B cell (primary cell): ENCODE data around the gene HLCS. TPM values are rescaled to one million over a fixed set of nuclear protein-coding genes. Genes with fewer than 3 reads are reported as not detected.

Source experiments
- ATAC-seq: fragments of 200-7000 bp; cut with Tn5 transposase; one replicate; pipeline ENCODE4 v1.10.0; 2021; ENCODE audit warnings: low read depth, mild to moderate bottlenecking, moderate number of reproducible peaks, moderate library complexity
- CTCF ChIA-PET: fragments of 350-600 bp; sonication (Branson Sonifier 250); formaldehyde crosslinking; loops from one replicate; lab custom pipeline; 2021; ENCODE audit warnings: antibody characterized with exemption, inconsistent platforms; lab: Charles Lee
- POLR2A ChIA-PET: fragments of 350-600 bp; sonication (Branson Sonifier 250); formaldehyde crosslinking; loops from one replicate; lab custom pipeline; 2021; ENCODE audit warnings: antibody characterized with exemption; lab: Charles Lee
- DNase-seq: peaks from one replicate; pipeline ENCODE4 v3.0.0; 2013
- H2AFZ ChIP-seq: 2 replicates; pipeline ENCODE4 v1.6.1; 2012; ENCODE audit warnings: mild to moderate bottlenecking, low read depth, low read length; ENCODE audit not compliant: insufficient read depth, poor library complexity, severe bottlenecking
- H3K27ac ChIP-seq, 2 donors: 1 replicate in 1 of 2; 2 replicates in 1 of 2; pipeline ENCODE4 v1.5.1; 2012 to 2013; ENCODE audit warnings: low read length in 2 of 2, mild to moderate bottlenecking in 2 of 2, moderate library complexity in 1 of 2
- H3K27me3 ChIP-seq, 4 experiments: fragments of 200-600 bp in 1 of 4; sonication (generic) in 1 of 4; replicated peaks in 1 of 4; 1 replicate in 2 of 4; 2 replicates in 2 of 4; pipeline versions ENCODE4 v1.6.1 to v1.7.0; 2013 to 2016; ENCODE audit warnings: low read length in 3 of 4, mild to moderate bottlenecking in 2 of 4, mixed read lengths in 1 of 4, moderate library complexity in 1 of 4; ENCODE audit not compliant: insufficient read depth in 4 of 4, control insufficient read depth in 3 of 4; ENCODE audit errors: control extremely low read depth in 1 of 4
- H3K36me3 ChIP-seq, 2 experiments: replicated peaks in 1 of 2; 1 replicate in 1 of 2; 2 replicates in 1 of 2; pipeline versions ENCODE4 v1.6.1 to v1.7.1; 2013; ENCODE audit warnings: low read length in 1 of 2; ENCODE audit not compliant: insufficient read depth in 2 of 2, control insufficient read depth in 1 of 2; ENCODE audit errors: control extremely low read depth in 1 of 2, extremely low read depth in 1 of 2
- H3K4me1 ChIP-seq, 2 donors: fragments of 200-600 bp in 1 of 2; sonication (generic) in 1 of 2; 1 replicate in 1 of 2; 2 replicates in 1 of 2; pipeline versions ENCODE4 v1.5.1 to v1.6.1; 2013 to 2017; ENCODE audit warnings: low read length in 2 of 2; ENCODE audit not compliant: control insufficient read depth in 2 of 2, insufficient read depth in 2 of 2
- H3K4me2 ChIP-seq: replicated peaks from 2 replicates; pipeline ENCODE3; 2012; ENCODE audit warnings: mild to moderate bottlenecking, low read depth, low read length; ENCODE audit not compliant: poor library complexity, severe bottlenecking
- H3K4me3 ChIP-seq, 5 experiments: fragments of 200-600 bp in 1 of 5; sonication (generic) in 1 of 5; 1 replicate in 3 of 5; 2 replicates in 2 of 5; pipeline versions ENCODE4 v1.5.1 to v1.7.0; 2011 to 2016; ENCODE audit warnings: low read length in 4 of 5, mild to moderate bottlenecking in 4 of 5, low read depth in 2 of 5, control low read depth in 1 of 5, moderate library complexity in 1 of 5; ENCODE audit not compliant: insufficient read depth in 1 of 5; ENCODE audit errors: control extremely low read depth in 1 of 5, extremely low read depth in 1 of 5
- H3K79me2 ChIP-seq: fragments of 200-600 bp; sonication (generic); one replicate; pipeline ENCODE4 v1.6.0; 2016; ENCODE audit warnings: low read length; ENCODE audit not compliant: control insufficient read depth, insufficient read depth
- H3K9ac ChIP-seq: fragments of 200-600 bp; sonication (generic); 2 replicates; pipeline ENCODE4 v1.6.1; 2017; ENCODE audit warnings: mild to moderate bottlenecking, low read length, moderate library complexity
- H3K9me3 ChIP-seq, 3 donors: one replicate each; pipeline versions ENCODE4 v1.6.1 to v1.7.1; 2013; ENCODE audit warnings: low read length in 2 of 3; ENCODE audit not compliant: control insufficient read depth in 2 of 3, insufficient read depth in 1 of 3; ENCODE audit errors: control extremely low read depth in 1 of 3
- H4K20me1 ChIP-seq: 2 replicates; pipeline ENCODE4 v1.6.0; 2012; ENCODE audit warnings: mild to moderate bottlenecking, low read length; ENCODE audit not compliant: insufficient read depth, control insufficient read depth, poor library complexity, severe bottlenecking
- H3K27ac Mint-ChIP-seq: one replicate; pipeline ENCODE4 v1.8.0; 2021; ENCODE audit warnings: mixed read lengths
- H3K27me3 Mint-ChIP-seq: one replicate; pipeline ENCODE4 v1.8.0; 2021; ENCODE audit warnings: mixed read lengths
- H3K4me1 Mint-ChIP-seq: one replicate; pipeline ENCODE4 v1.8.0; 2021; ENCODE audit warnings: mixed read lengths
- H3K4me3 Mint-ChIP-seq: one replicate; pipeline ENCODE4 v1.8.0; 2021; ENCODE audit warnings: mixed read lengths
- H3K9me3 Mint-ChIP-seq: one replicate; pipeline ENCODE4 v1.8.0; 2022; ENCODE audit warnings: mixed read lengths; ENCODE audit not compliant: insufficient read depth
- EZH2 ChIP-seq: IDR thresholded peaks from 2 replicates; pipeline ENCODE4 v1.6.1; 2012; ENCODE audit warnings: borderline replicate concordance, low read depth, mild to moderate bottlenecking, moderate library complexity, low read length; ENCODE audit not compliant: insufficient read depth, poor library complexity, severe bottlenecking
- WGBS: methylation state at CpG from one replicate; pipeline ENCODE4 v1.1.5; 2013; ENCODE audit warnings: missing lambda C conversion rate; ENCODE audit not compliant: insufficient coverage; 5-methylcytosine and 5-hydroxymethylcytosine counted together
- intact Hi-C: fragments of 100-400 bp; cut with micrococcal nuclease; formaldehyde crosslinking; loops from one replicate; pipeline ENCODE4 v1.10.0; 2022
- polyA plus RNA-seq: library from polyadenylated mRNA; depleted of rRNA; stranded (reverse); fragments of >200 nt; gene quantifications from 2 replicates; pipeline ENCODE4 v1.2.3, GENCODE V29; 2012
- total RNA-seq, 2 donors: library from RNA; stranded (reverse); fragments of 120-200 nt in 1 of 2; gene quantifications; 1 replicate in 1 of 2; 2 replicates in 1 of 2; pipeline versions ENCODE4 v1.2.3 to v1.2.4, GENCODE V29; 2013 to 2022
- TF ChIP-seq, protein P1 (sequence below): fragments of 200-600 bp; IDR thresholded peaks from one replicate; pipeline ENCODE4 v1.8.0; 2022; ENCODE audit warnings: antibody characterized with exemption, mild to moderate bottlenecking

HLCS gene
- total and polyA plus RNA-seq, 2 donors (not counting 1 experiment from before 2014, with no cell fraction given): 4.4 to 14.7 TPM

DNA sequence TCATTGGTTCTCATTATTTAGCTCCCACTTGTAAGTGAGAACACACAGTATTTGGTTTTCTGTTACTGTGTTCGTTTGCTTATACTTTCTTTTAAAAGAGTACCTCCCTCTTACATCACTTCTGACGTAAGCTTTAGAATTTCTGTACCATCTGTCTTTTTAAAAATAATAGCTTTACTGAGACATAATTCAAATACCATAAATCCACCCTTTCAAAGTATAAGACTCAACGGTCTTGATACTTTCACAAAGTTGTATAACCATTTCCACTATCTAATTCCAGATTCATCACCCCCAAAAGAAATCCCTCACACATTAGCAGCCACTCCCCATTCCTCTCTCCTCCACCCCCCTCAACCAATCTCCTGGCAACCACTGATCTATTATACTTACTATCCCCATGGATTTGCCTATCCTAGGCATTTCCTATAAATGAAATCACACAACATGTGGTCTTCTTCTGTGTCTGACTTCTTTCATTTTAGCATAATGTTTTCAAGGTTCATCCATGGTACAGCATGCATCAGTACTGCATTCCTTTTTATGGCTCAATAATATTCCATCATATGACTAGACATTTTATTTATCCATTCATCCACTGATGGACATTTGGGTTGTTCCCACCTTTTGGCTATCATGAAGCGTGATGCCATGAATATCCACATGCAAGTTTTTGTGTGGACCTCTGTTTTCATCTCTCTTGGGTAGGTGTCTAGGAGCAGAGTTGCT lies 104.7 kb downstream of the HLCS start:
- ChIA-PET CTCF (no interaction called here), POLR2A (no interaction called here)
- Histone ChIP-seq H3K27me3 (no peaks in the 10 kb centered on the region), H3K9ac (no peak overlapping the region), H3K79me2 (no peaks in the 10 kb centered on the region), H4K20me1 (no peaks in the 10 kb centered on the region), H3K27ac (no peak overlapping the region), H3K4me1 (peaks cover 6% of the 10 kb centered on the region in 2 donors), H3K9me3 (peaks cover 0 to 3% (median 0%) of the 10 kb centered on the region in 3 donors), H2AFZ (no peak overlapping the region), H3K4me2 (no peak overlapping the region), H3K36me3 (no peaks in the 10 kb centered on the region), H3K4me3 (no peak overlapping the region)
- Mint-ChIP-seq H3K4me1 (peaks cover 16% of the 10 kb centered on the region), H3K9me3 (no peaks in the 10 kb centered on the region), H3K4me3 (no peak overlapping the region), H3K27ac (no peak overlapping the region), H3K27me3 (no peaks in the 10 kb centered on the region)
- DNase-seq: no peak
- no peak for TF ChIP-seq EZH2
- TF ChIP-seq, protein P1, sequence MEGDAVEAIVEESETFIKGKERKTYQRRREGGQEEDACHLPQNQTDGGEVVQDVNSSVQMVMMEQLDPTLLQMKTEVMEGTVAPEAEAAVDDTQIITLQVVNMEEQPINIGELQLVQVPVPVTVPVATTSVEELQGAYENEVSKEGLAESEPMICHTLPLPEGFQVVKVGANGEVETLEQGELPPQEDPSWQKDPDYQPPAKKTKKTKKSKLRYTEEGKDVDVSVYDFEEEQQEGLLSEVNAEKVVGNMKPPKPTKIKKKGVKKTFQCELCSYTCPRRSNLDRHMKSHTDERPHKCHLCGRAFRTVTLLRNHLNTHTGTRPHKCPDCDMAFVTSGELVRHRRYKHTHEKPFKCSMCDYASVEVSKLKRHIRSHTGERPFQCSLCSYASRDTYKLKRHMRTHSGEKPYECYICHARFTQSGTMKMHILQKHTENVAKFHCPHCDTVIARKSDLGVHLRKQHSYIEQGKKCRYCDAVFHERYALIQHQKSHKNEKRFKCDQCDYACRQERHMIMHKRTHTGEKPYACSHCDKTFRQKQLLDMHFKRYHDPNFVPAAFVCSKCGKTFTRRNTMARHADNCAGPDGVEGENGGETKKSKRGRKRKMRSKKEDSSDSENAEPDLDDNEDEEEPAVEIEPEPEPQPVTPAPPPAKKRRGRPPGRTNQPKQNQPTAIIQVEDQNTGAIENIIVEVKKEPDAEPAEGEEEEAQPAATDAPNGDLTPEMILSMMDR: no peak
- 100% methylated on average over 2 of the region's 4 CpGs for WGBS
- intact Hi-C loops: no loop called here
- no peak for ATAC-seq

DNA sequence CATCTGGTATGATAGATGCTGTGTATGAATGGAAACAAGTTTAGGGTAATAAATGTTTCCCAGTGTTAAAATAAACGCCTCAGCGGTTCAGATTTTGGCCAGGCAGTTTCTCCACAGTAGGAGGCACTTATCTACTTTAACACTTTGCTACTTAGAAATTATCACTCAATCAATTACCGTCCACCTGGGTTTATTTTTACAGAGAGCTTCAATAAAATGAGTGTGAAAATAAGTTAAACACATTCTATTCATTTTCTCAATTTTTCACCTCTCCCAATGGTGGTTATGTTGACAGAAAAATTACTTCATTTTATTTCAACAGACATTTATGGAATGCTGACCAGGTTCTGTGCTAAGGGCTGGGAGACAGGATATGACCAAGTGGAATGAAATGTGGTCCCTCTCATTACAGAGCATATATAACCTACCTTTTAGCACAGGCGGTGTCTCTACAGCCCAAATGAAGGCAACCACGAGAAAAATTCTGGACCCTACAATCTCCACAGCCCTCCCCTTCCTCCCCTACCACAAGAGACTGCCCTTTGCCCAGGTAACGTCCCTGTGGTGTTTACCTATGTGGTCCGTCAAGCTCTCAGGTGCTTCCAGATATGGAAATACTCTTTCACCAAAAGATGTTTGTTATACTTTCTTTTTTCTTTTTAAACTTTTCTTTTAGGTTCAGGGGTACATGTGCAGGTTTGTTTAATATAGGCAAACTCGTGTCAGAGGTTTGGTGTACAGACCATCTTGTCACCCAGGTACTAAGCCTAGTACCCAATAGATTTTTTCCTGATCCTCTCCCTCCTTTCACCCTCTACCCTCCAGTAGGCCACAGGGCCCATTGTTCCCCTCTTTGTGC lies 105.5 kb downstream of the HLCS start:
- H3K9ac ChIP-seq: no peak overlapping the region
- POLR2A ChIA-PET: no interaction called here
- 93% methylated on average over 2 of the region's 8 CpGs for WGBS

More for the DNA sequence above, 105.5 kb downstream of the HLCS start:
- Histone ChIP-seq H3K79me2 (no peaks in the 10 kb centered on the region), H3K4me1 (peaks cover 6% of the 10 kb centered on the region in 2 donors), H2AFZ (no peak overlapping the region), H3K27me3 (no peaks in the 10 kb centered on the region), H3K4me2 (no peak overlapping the region), H3K36me3 (no peaks in the 10 kb centered on the region), H3K27ac (no peak overlapping the region), H3K4me3 (no peak overlapping the region), H4K20me1 (no peaks in the 10 kb centered on the region), H3K9me3 (peaks cover 0 to 3% (median 0%) of the 10 kb centered on the region in 3 donors)
- no peak for DNase-seq
- TF ChIP-seq, protein P1: no peak
- no peak for TF ChIP-seq EZH2
- CTCF ChIA-PET: no interaction called here
- H3K9me3 Mint-ChIP-seq: no peaks in the 10 kb centered on the region
- peaks cover 12% of the 10 kb centered on the region for H3K4me1 Mint-ChIP-seq
- H3K27me3 Mint-ChIP-seq: no peaks in the 10 kb centered on the region
- no peak for ATAC-seq
- intact Hi-C loops: no loop called here
- no peak overlapping the region for H3K4me3 Mint-ChIP-seq
- H3K27ac Mint-ChIP-seq: no peak overlapping the region
